ENCODE measurements around the gene GGCX. TPM values are rescaled to one million over a fixed set of nuclear protein-coding genes. Genes with fewer than 3 reads are reported as not detected.
A peak's percentile ranks its signal among the peaks of the same experiment; 100 is the strongest.

GGCX gene
- total RNA-seq, 2 donors from 2014 or later, result 15.6 to 17.8 TPM

GRCh38 chr2:85524336-85524908, 36.9 kb downstream of the GGCX start:
- H3K27me3 Mint-ChIP-seq, result peaks cover 24% of the 10 kb centered on the region
- no peak overlapping the region for H3K27ac Mint-ChIP-seq
- H3K36me3 Mint-ChIP-seq (ENCODE audit: low read depth), result peaks cover 6% of the 10 kb centered on the region
- peaks cover 4% of the 10 kb centered on the region for H3K4me1 Mint-ChIP-seq
- H3K9me3 ChIP-seq (ENCODE audit: control insufficient read depth, low read length, poor library complexity, severe bottlenecking), result no peaks in the 10 kb centered on the region
- no peak overlapping the region for H3K4me3 Mint-ChIP-seq
- DNase-seq (no peak), ATAC-seq (no peak)

GRCh38 chr2:85523903-85524335, 37.4 kb downstream of the GGCX start:
- no peak overlapping the region for H3K27ac Mint-ChIP-seq
- ATAC-seq (no peak), DNase-seq (no peak)
- peaks cover 6% of the 10 kb centered on the region for H3K36me3 Mint-ChIP-seq (ENCODE audit: low read depth)
- no peaks in the 10 kb centered on the region for H3K9me3 ChIP-seq (ENCODE audit: control insufficient read depth, low read length, poor library complexity, severe bottlenecking)
- peaks cover 19% of the 10 kb centered on the region for H3K27me3 Mint-ChIP-seq
- H3K4me3 Mint-ChIP-seq, result no peak overlapping the region
- H3K4me1 Mint-ChIP-seq, result peaks cover 4% of the 10 kb centered on the region

- no peak for DNase-seq
- ATAC-seq, result no peak
- peaks cover 6% of the 10 kb centered on the region for H3K36me3 Mint-ChIP-seq (ENCODE audit: low read depth)
- H3K27me3 Mint-ChIP-seq, result peaks cover 18% of the 10 kb centered on the region
- no peaks in the 10 kb centered on the region for H3K9me3 ChIP-seq (ENCODE audit: control insufficient read depth, low read length, poor library complexity, severe bottlenecking)
- no peak overlapping the region for H3K4me3 Mint-ChIP-seq
- H3K4me1 Mint-ChIP-seq, result peaks cover 4% of the 10 kb centered on the region
- no peak overlapping the region for H3K27ac Mint-ChIP-seq
Observed at GRCh38 chr2:85523062-85523902, 38.0 kb downstream of the GGCX start.

DNA sequence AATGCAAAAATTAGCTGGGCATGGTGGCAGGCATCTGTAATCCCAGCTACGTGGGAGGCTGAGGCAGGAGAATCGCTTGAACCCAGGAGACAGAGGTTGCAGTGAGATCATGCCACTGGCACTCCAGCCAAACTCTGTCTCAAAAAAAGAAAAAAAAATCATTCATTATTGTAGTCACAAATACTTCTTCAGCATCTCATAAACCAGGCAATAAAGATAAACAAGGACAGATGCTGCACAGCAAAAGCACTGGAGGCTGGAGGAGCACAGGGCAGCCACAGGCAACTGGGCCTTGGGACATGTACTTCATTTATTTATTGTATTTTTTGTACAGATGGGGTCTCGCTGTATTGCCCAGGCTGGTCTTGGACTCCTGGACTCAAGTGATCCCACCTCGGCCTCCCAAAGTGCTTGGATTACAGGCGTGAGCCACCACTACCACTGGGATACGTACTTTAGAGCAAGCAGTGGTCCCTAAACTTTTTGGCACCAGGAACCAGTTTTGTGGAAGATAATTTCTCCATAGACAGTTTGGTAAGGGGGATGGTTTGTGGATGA, 39.1 kb downstream of the GGCX start:
- H3K27ac Mint-ChIP-seq, result no peak overlapping the region
- DNase-seq (no peak), ATAC-seq (no peak)
- H3K36me3 Mint-ChIP-seq (ENCODE audit: low read depth), result peaks cover 4% of the 10 kb centered on the region
- peaks cover 9% of the 10 kb centered on the region for H3K27me3 Mint-ChIP-seq
- no peak overlapping the region for H3K4me3 Mint-ChIP-seq
- H3K9me3 ChIP-seq (ENCODE audit: control insufficient read depth, low read length, poor library complexity, severe bottlenecking), result no peaks in the 10 kb centered on the region
- H3K4me1 Mint-ChIP-seq, result peaks cover 4% of the 10 kb centered on the region

- ATAC-seq, result no peak
- Mint-ChIP-seq H3K4me3 (no peak overlapping the region), H3K36me3 (ENCODE audit: low read depth) (no peaks in the 10 kb centered on the region), H3K27me3 (no peaks in the 10 kb centered on the region), H3K27ac (no peak overlapping the region), H3K4me1 (peaks cover 2% of the 10 kb centered on the region)
- DNase-seq, result no peak
- no peaks in the 10 kb centered on the region for H3K9me3 ChIP-seq (ENCODE audit: control insufficient read depth, low read length, poor library complexity, severe bottlenecking)
Observed at GRCh38 chr2:85516653-85517389, 44.5 kb downstream of the GGCX start.

- no peaks in the 10 kb centered on the region for H3K9me3 ChIP-seq (ENCODE audit: control insufficient read depth, low read length, poor library complexity, severe bottlenecking)
- no peak for ATAC-seq
- H3K4me3 Mint-ChIP-seq, result no peak overlapping the region
- no peaks in the 10 kb centered on the region for H3K27me3 Mint-ChIP-seq
- no peak for DNase-seq
- peaks cover 4% of the 10 kb centered on the region for H3K4me1 Mint-ChIP-seq
- peaks cover 2% of the 10 kb centered on the region for H3K36me3 Mint-ChIP-seq (ENCODE audit: low read depth)
- no peak overlapping the region for H3K27ac Mint-ChIP-seq
Observed at GRCh38 chr2:85514323-85514722, 47.0 kb downstream of the GGCX start.

GRCh38 chr2:85511008-85511811, 50.1 kb downstream of the GGCX start:
- Mint-ChIP-seq H3K4me3 (no peak overlapping the region), H3K36me3 (ENCODE audit: low read depth) (peaks cover 2% of the 10 kb centered on the region), H3K27ac (no peak overlapping the region), H3K4me1 (peaks cover 2% of the 10 kb centered on the region), H3K27me3 (no peaks in the 10 kb centered on the region)
- no peak for DNase-seq
- ATAC-seq, result no peak
- no peaks in the 10 kb centered on the region for H3K9me3 ChIP-seq (ENCODE audit: control insufficient read depth, low read length, poor library complexity, severe bottlenecking)

DNA sequence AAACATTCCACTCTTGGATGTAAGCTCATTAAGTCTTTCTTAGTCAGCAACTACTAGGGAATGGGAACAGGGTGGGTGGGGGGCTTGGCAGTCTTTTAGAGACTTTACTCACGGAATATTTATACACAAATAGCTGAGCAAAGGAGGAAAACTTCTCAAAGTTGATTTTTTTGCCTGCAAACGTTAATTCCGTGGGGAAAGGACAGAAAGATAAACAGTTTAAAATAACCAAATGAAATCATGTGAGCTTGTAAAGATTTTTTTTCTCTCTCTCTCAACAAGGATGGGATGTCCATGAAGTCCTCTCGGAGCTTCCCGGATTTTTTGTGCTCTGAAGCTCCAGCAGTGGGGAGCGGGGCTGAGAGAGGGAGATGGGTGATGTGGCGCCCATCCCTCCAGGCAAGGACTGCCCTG, 54.5 kb downstream of the GGCX start:
- DNase-seq (no peak), ATAC-seq (no peak)
- H3K36me3 Mint-ChIP-seq (ENCODE audit: low read depth), result peaks cover 2% of the 10 kb centered on the region
- H3K27me3 Mint-ChIP-seq, result no peaks in the 10 kb centered on the region
- peaks cover 2% of the 10 kb centered on the region for H3K4me1 Mint-ChIP-seq
- no peak overlapping the region for H3K4me3 Mint-ChIP-seq
- no peaks in the 10 kb centered on the region for H3K9me3 ChIP-seq (ENCODE audit: control insufficient read depth, low read length, poor library complexity, severe bottlenecking)
- no peak overlapping the region for H3K27ac Mint-ChIP-seq

DNA sequence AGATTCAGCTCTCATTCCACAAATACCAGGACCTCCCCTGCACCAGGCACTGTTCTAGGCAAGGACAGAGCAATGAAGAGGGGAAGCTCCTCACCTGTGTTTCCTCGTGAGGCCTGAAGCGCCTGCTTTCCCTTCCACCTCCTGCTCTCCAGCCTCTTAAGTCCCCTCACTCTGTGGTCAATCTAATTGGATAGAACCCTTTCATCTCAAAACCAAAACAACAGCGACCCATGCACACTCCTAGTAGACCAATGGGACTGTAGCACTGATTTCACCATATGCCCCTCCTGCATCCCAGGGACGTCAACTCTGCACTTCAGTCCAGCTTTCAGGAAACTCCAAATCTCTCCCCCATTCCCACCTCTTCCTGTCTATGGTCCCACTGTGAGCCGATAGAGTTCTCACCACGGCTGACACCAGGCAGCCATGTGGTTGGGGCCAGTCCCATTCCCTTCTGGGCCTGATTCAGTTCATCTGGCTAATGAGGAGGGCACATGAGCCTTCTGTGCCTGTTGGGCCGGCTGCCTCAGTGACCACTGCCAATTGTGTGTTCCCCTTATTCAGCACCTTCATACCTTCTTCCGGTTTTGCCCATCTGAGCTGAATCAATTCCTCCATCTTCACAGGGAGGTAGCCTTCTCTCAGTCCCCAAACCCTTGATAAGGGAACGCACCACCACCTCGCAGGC, 55.6 kb downstream of the GGCX start:
- Mint-ChIP-seq H3K36me3 (ENCODE audit: low read depth) (peaks cover 2% of the 10 kb centered on the region), H3K4me3 (no peak overlapping the region), H3K27ac (peak overlapping the region; percentile 24), H3K27me3 (no peaks in the 10 kb centered on the region), H3K4me1 (peaks cover 2% of the 10 kb centered on the region)
- H3K9me3 ChIP-seq (ENCODE audit: control insufficient read depth, low read length, poor library complexity, severe bottlenecking), result no peaks in the 10 kb centered on the region
- ATAC-seq (no peak), DNase-seq (no peak)

DNA sequence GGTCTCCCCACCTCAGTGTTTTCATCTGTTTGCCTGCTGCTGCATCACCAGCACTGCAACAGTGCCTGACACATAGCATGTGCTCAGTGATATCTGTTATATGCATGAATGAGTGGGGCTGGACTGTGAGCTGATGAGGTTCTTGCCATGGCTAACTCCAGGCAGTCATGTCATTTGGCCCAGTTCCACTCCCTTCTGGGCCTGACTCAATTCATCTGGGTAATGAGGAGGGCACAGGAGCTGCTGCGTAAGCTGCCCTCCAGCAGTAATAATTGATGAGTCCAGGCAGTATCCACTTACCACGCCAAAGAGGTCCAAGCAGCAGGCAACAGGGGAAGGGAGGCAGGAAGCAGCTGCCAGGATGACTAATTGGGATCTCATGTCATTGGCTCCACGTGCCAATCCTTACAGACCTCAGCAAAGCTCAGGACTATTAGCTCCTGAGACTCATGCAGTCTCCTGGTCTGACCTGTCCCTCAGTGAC, 56.5 kb downstream of the GGCX start:
- no peaks in the 10 kb centered on the region for H3K9me3 ChIP-seq (ENCODE audit: control insufficient read depth, low read length, poor library complexity, severe bottlenecking)
- Mint-ChIP-seq H3K4me3 (no peak overlapping the region), H3K36me3 (ENCODE audit: low read depth) (peaks cover 1% of the 10 kb centered on the region), H3K4me1 (peaks cover 1% of the 10 kb centered on the region), H3K27me3 (no peaks in the 10 kb centered on the region), H3K27ac (no peak overlapping the region)
- DNase-seq (no peak), ATAC-seq (no peak)

- H3K27ac Mint-ChIP-seq, result no peak overlapping the region
- DNase-seq, result no peak
Observed at GRCh38 chr2:85503851-85504777, 57.2 kb downstream of the GGCX start.

More at GRCh38 chr2:85503851-85504777, 57.2 kb downstream of the GGCX start:
- H3K4me3 Mint-ChIP-seq, result no peak overlapping the region
- H3K27me3 Mint-ChIP-seq, result no peaks in the 10 kb centered on the region
- H3K4me1 Mint-ChIP-seq, result no peaks in the 10 kb centered on the region
- H3K36me3 Mint-ChIP-seq (ENCODE audit: low read depth), result no peaks in the 10 kb centered on the region
- H3K9me3 ChIP-seq (ENCODE audit: control insufficient read depth, low read length, poor library complexity, severe bottlenecking), result no peaks in the 10 kb centered on the region
- no peak for ATAC-seq

Measured in T-helper 17 cell (primary cell).